Gastroesophageal sphincter (tissue), 4 donors: ENCODE measurements around the gene MYL2. TPM values are rescaled to one million over a fixed set of nuclear protein-coding genes. Genes with fewer than 3 reads are reported as not detected.
A peak's percentile ranks its signal among the peaks of the same experiment; 100 is the strongest.

Experiments used
- ATAC-seq: fragments of 150-250 bp; one replicate; pipeline ENCODE4 v1.9.1; 2016; ENCODE audit warnings: mild to moderate bottlenecking, moderate library complexity
- H3K27ac ChIP-seq, 4 donors: fragments of 200-600 bp; sonication (generic) in 3 of 4; 1 replicate in 3 of 4; 2 replicates in 1 of 4; pipeline ENCODE4 v1.5.1; 2016 to 2019
- H3K27me3 ChIP-seq: fragments of 200-600 bp; sonication (generic); one replicate; pipeline ENCODE4 v1.5.1; 2019
- H3K36me3 ChIP-seq, 2 donors: fragments of 200-600 bp; sonication (generic); one replicate each; pipeline ENCODE4 v1.5.1; 2019; ENCODE audit warnings: control low read depth in 1 of 2
- H3K4me1 ChIP-seq, 3 donors: fragments of 200-600 bp; sonication (generic); 1 replicate in 2 of 3; 2 replicates in 1 of 3; pipeline ENCODE4 v1.5.1; 2016 to 2019; ENCODE audit warnings: control low read depth in 2 of 3
- H3K4me3 ChIP-seq, 2 donors: fragments of 200-600 bp; sonication (generic); one replicate each; pipeline ENCODE4 v1.5.1; 2019; ENCODE audit warnings: mild to moderate bottlenecking in 1 of 2, moderate library complexity in 1 of 2
- H3K9me3 ChIP-seq, 3 donors: fragments of 200-600 bp; sonication (generic); one replicate each; pipeline ENCODE4 v1.5.1; 2017 to 2019; ENCODE audit warnings: control low read depth in 2 of 3
- CTCF ChIP-seq, 4 experiments: fragments of 200-600 bp in 2 of 4; fragments of 450-650 bp in 2 of 4; sonication (generic) in 1 of 4; IDR thresholded peaks; one replicate each; pipeline ENCODE4 v1.5.1; 2017 to 2019; ENCODE audit warnings: antibody characterized with exemption in 4 of 4, mild to moderate bottlenecking in 2 of 4, moderate library complexity in 2 of 4
- EP300 ChIP-seq: sonication (generic); formaldehyde crosslinking; IDR thresholded peaks from one replicate; pipeline ENCODE4 v1.6.1; 2017; ENCODE audit warnings: antibody characterized with exemption, mild to moderate bottlenecking
- POLR2A ChIP-seq, 2 donors: fragments of 450-650 bp; IDR thresholded peaks; one replicate each; pipeline ENCODE4 v1.6.1; 2017; ENCODE audit warnings: antibody characterized with exemption in 2 of 2, mild to moderate bottlenecking in 2 of 2, moderate library complexity in 1 of 2
- POLR2AphosphoS5 ChIP-seq: sonication (generic); formaldehyde crosslinking; IDR thresholded peaks from one replicate; pipeline ENCODE4 v1.6.1; 2017; ENCODE audit warnings: antibody characterized with exemption
- WGBS, 2 donors: methylation state at CpG; one replicate each; pipeline ENCODE4 v1.1.5; 2018; ENCODE audit warnings: low coverage in 1 of 2; 5-methylcytosine and 5-hydroxymethylcytosine counted together
- total RNA-seq, 4 donors: library from RNA; depleted of rRNA; stranded (reverse); fragments of >200 nt; gene quantifications; one replicate each; pipeline ENCODE4 v1.1.0, GENCODE V29; 2016

Gene MYL2
- total RNA-seq, 4 donors from 2014 or later: not detected

GRCh38 chr12:110874351-110874750, 46.0 kb downstream of the MYL2 start:
- Histone ChIP-seq H3K4me1 (no peaks in the 10 kb centered on the region), H3K9me3 (peaks cover 0 to 6% (median 0%) of the 10 kb centered on the region in 3 donors), H3K36me3 (no peaks in the 10 kb centered on the region), H3K4me3 (no peak overlapping the region), H3K27me3 (no peaks in the 10 kb centered on the region), H3K27ac (no peak overlapping the region)
- ATAC-seq: no peak
- 83 to 86% methylated on average over 1 to 2 of the region's 2 CpGs for WGBS, 2 donors
- no peak for TF ChIP-seq EP300
- no peak for TF ChIP-seq POLR2A (IDR thresholded peaks at IDR 0.05)
- no peak for TF ChIP-seq CTCF (IDR thresholded peaks at IDR 0.05)
- TF ChIP-seq POLR2AphosphoS5: no peak

DNA sequence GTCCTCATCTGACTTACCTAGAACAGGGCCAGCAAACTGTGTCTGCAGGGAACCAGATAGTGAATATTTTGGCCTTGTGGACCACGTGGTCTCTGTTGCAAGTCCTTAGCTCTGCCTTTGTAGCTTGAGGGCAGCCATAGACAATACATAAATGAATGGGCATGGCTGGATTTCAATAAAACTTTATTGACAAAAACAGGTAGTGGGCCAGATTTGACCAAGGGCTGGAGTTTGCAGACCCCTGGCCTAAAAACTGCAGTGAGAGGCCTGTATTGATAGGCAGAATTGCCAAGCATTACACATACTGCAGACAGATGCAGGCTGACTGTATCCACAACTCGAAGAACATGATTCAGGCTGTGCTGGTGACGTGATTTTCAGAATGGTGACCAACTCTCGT, 48.3 kb downstream of the MYL2 start:
- H3K27ac ChIP-seq: no peak overlapping the region
- WGBS, 2 donors: 87 to 90% methylated on average over 4 of the region's 4 CpGs
- no peak overlapping the region for H3K4me3 ChIP-seq
- peaks cover 0 to 6% (median 0%) of the 10 kb centered on the region in 3 donors for H3K9me3 ChIP-seq
- no peaks in the 10 kb centered on the region for H3K27me3 ChIP-seq
- TF ChIP-seq CTCF (IDR thresholded peaks at IDR 0.05): no peak
- TF ChIP-seq POLR2AphosphoS5: no peak
- no peak for TF ChIP-seq EP300
- TF ChIP-seq POLR2A (IDR thresholded peaks at IDR 0.05): no peak
- H3K36me3 ChIP-seq: no peaks in the 10 kb centered on the region
- no peaks in the 10 kb centered on the region for H3K4me1 ChIP-seq
- no peak for ATAC-seq

- Histone ChIP-seq H3K4me3 (no peak overlapping the region), H3K27me3 (no peaks in the 10 kb centered on the region), H3K9me3 (peaks cover 0 to 6% (median 0%) of the 10 kb centered on the region in 3 donors), H3K4me1 (no peaks in the 10 kb centered on the region), H3K36me3 (no peaks in the 10 kb centered on the region), H3K27ac (no peak overlapping the region)
- TF ChIP-seq CTCF (IDR thresholded peaks at IDR 0.05) (no peak), POLR2A (IDR thresholded peaks at IDR 0.05) (no peak), POLR2AphosphoS5 (no peak), EP300 (no peak)
- no peak for ATAC-seq
- WGBS, 2 donors: 73 to 80% methylated on average over 3 to 5 of the region's 5 CpGs
Observed at GRCh38 chr12:110869803-110870202, 50.6 kb downstream of the MYL2 start.

- Histone ChIP-seq H3K9me3 (peaks cover 0 to 6% (median 0%) of the 10 kb centered on the region in 3 donors), H3K27ac (no peak overlapping the region), H3K4me1 (no peaks in the 10 kb centered on the region), H3K36me3 (no peaks in the 10 kb centered on the region), H3K27me3 (no peaks in the 10 kb centered on the region), H3K4me3 (no peak overlapping the region)
- TF ChIP-seq CTCF (IDR thresholded peaks at IDR 0.05) (no peak), POLR2A (IDR thresholded peaks at IDR 0.05) (no peak), EP300 (no peak), POLR2AphosphoS5 (no peak)
- ATAC-seq: peak; percentile 10
- 71 to 88% methylated on average over 1 to 3 of the region's 3 CpGs for WGBS, 2 donors
Observed at GRCh38 chr12:110869026-110869425, 51.4 kb downstream of the MYL2 start.

GRCh38 chr12:110865521-110865920, 54.9 kb downstream of the MYL2 start:
- Histone ChIP-seq H3K4me3 (no peak overlapping the region), H3K27ac (no peak overlapping the region), H3K27me3 (no peaks in the 10 kb centered on the region), H3K36me3 (no peaks in the 10 kb centered on the region), H3K9me3 (peaks cover 0 to 6% (median 0%) of the 10 kb centered on the region in 3 donors), H3K4me1 (no peaks in the 10 kb centered on the region)
- 82 to 88% methylated on average over 4 to 6 of the region's 6 CpGs for WGBS, 2 donors
- no peak for ATAC-seq
- TF ChIP-seq EP300: no peak
- TF ChIP-seq POLR2AphosphoS5: no peak
- no peak for TF ChIP-seq POLR2A (IDR thresholded peaks at IDR 0.05)
- no peak for TF ChIP-seq CTCF (IDR thresholded peaks at IDR 0.05)
